ENCODE results near the gene SLC22A23.

The SLC22A23 gene

GRCh38 chr6:3457710-3458602, 1.1 kb upstream of the SLC22A23 start (continued):
- no peak for TF ChIP-seq ZNF394 (tag by site-specific recombination; IDR thresholded peaks at IDR 0.05; ENCODE audit: borderline replicate concordance)
- no peak for TF ChIP-seq ZFP69B (tag by site-specific recombination; IDR thresholded peaks at IDR 0.05)
- no peak for TF ChIP-seq ZNF792 (tag by site-specific recombination; IDR thresholded peaks at IDR 0.05)
- no peak for TF ChIP-seq KLF9 (tag by site-specific recombination; IDR thresholded peaks at IDR 0.05; ENCODE audit: low read depth)
- no peak; the same call in none of the 2 replicates for TF ChIP-seq ZBTB20 (tag by site-specific recombination; IDR thresholded peaks at IDR 0.05)
- TF ChIP-seq ZNF560 (tag by site-specific recombination; IDR thresholded peaks at IDR 0.05; ENCODE audit: borderline replicate concordance), result no peak
- TF ChIP-seq ZNF433 (tag by site-specific recombination; IDR thresholded peaks at IDR 0.05; ENCODE audit: low read depth), result no peak
- no peak for TF ChIP-seq ZBTB1 (tag by site-specific recombination; IDR thresholded peaks at IDR 0.05)
- TF ChIP-seq ZNF426 (tag by site-specific recombination; IDR thresholded peaks at IDR 0.05), result no peak
- no peak for TF ChIP-seq ZNF747 (tag by site-specific recombination; IDR thresholded peaks at IDR 0.05)
- no peak for TF ChIP-seq ZNF391 (tag by site-specific recombination; IDR thresholded peaks at IDR 0.05; ENCODE audit: borderline replicate concordance, low read depth)
- no peak for TF ChIP-seq ZNF26 (tag by site-specific recombination; IDR thresholded peaks at IDR 0.05)
- TF ChIP-seq ZNF184 (tag by site-specific recombination; IDR thresholded peaks at IDR 0.05), result no peak
- peak; percentile 25 for TF ChIP-seq ZNF398 (tag by site-specific recombination; IDR thresholded peaks at IDR 0.05)
- no peak for TF ChIP-seq ZNF624 (tag by site-specific recombination; IDR thresholded peaks at IDR 0.05)
- TF ChIP-seq ZEB2 (tag by site-specific recombination; IDR thresholded peaks at IDR 0.05), result peak; percentile 75
- TF ChIP-seq ZNF600 (tag by site-specific recombination; IDR thresholded peaks at IDR 0.05), result peak; percentile 79
- TF ChIP-seq ZBTB8A (tag by site-specific recombination; IDR thresholded peaks at IDR 0.05), result no peak
- TF ChIP-seq ZBTB48 (tag by site-specific recombination; IDR thresholded peaks at IDR 0.05), result no peak
- 0 out of 2 replicates have a peak, but pooled peaks have one; percentile 12 for TF ChIP-seq ZNF664 (tag by site-specific recombination; IDR thresholded peaks at IDR 0.05)
- TF ChIP-seq ZBTB6 (tag by site-specific recombination; IDR thresholded peaks at IDR 0.05), result peak; percentile 96
- 0 out of 2 replicates have a peak, but pooled peaks have one; percentile 9 for TF ChIP-seq ZBTB44 (tag by site-specific recombination; IDR thresholded peaks at IDR 0.05)
- TF ChIP-seq ZBTB10 (tag by site-specific recombination; IDR thresholded peaks at IDR 0.05), result no peak
- no peak for TF ChIP-seq MZF1 (tag by site-specific recombination; IDR thresholded peaks at IDR 0.05; ENCODE audit: borderline replicate concordance)
- TF ChIP-seq KLF1 (tag by site-specific recombination; IDR thresholded peaks at IDR 0.05), result 0 out of 2 replicates have a peak, but pooled peaks have one; percentile 8
- TF ChIP-seq ZNF639 (tag by site-specific recombination; IDR thresholded peaks at IDR 0.05), result no peak
- TF ChIP-seq ZNF544 (tag by site-specific recombination; IDR thresholded peaks at IDR 0.05), result no peak
- TF ChIP-seq IKZF3 (tag by site-specific recombination; IDR thresholded peaks at IDR 0.05), result no peak
